22Rv1 (cell line): ENCODE data around the gene TSPAN14.

ENCODE experiments used
- CTCF ChIP-seq: fragments of 450-650 bp; IDR thresholded peaks from 2 replicates; pipeline ENCODE4 v1.5.1; 2017; ENCODE audit warnings: mild to moderate bottlenecking
- ZFX ChIP-seq: fragments of 450-650 bp; IDR thresholded peaks from 2 replicates; pipeline ENCODE4 v1.6.1; 2017; ENCODE audit warnings: antibody characterized with exemption, borderline replicate concordance

GRCh38 chr10:80540981-80541750 is 87.1 kb downstream of the TSPAN14 start:
- TF ChIP-seq CTCF (no peak), ZFX (no peak)
